ENCODE data around the gene OSBPL5.

OSBPL5 gene

GRCh38 chr11:3138178-3139085, 26.7 kb downstream of the OSBPL5 start:
- no peak for TF ChIP-seq CTCF (IDR thresholded peaks at IDR 0.05)

- TF ChIP-seq CTCF (IDR thresholded peaks at IDR 0.05) = no peak
These were observed 27.5 kb downstream of the OSBPL5 start for GRCh38 chr11:3137486-3138177.

- no peak for TF ChIP-seq CTCF (IDR thresholded peaks at IDR 0.05)
These were observed 28.3 kb downstream of the OSBPL5 start for GRCh38 chr11:3136546-3137455.

- TF ChIP-seq CTCF (IDR thresholded peaks at IDR 0.05) = no peak
These were observed 29.3 kb downstream of the OSBPL5 start for GRCh38 chr11:3135481-3136440.

GRCh38 chr11:3134651-3135480, 30.2 kb downstream of the OSBPL5 start:
- TF ChIP-seq CTCF (IDR thresholded peaks at IDR 0.05) = no peak

GRCh38 chr11:3134218-3134621, 30.9 kb downstream of the OSBPL5 start:
- no peak for TF ChIP-seq CTCF (IDR thresholded peaks at IDR 0.05)
